Naive B cell (primary cell): ENCODE results near the gene ATP5MC2. TPM values are rescaled to one million over a fixed set of nuclear protein-coding genes. Genes with fewer than 3 reads are reported as not detected.

Source experiments
- polyA plus RNA-seq, 6 donors: library from polyadenylated mRNA; unstranded; fragments of 300-500 nt; fragmentation: Illumina TruSeq; gene quantifications; one replicate each; pipeline ENCODE4 v1.2.3, GENCODE V29; 2021; ENCODE audit warnings: low read depth in 6 of 6

The ATP5MC2 gene
- polyA plus RNA-seq, 6 donors from 2014 or later, result 491 to 654 (median 582) TPM

Other genes with a start within 250 kb of the ATP5MC2 start
- 1,000 to 10,000 TPM in 1 of 6 donors, 100 to 1,000 TPM in 5; 660 to 1,169 (median 730) TPM for gene PRR13, start 234.3 kb downstream of the ATP5MC2 start, polyA plus RNA-seq
- 100 to 1,000 TPM; 116 to 172 (median 146) TPM for gene PCBP2, start 224.0 kb downstream of the ATP5MC2 start, polyA plus RNA-seq
- gene MAP3K12, start 176.6 kb downstream of the ATP5MC2 start, polyA plus RNA-seq, result 1 to 10 TPM in 4 of 6 donors, under 1 TPM in 1, not detected in 1; 1.00 to 1.8 (median 1.4) TPM
- gene TARBP2, start 174.8 kb downstream of the ATP5MC2 start, polyA plus RNA-seq, result 10 to 100 TPM; 14.8 to 29.0 (median 18.5) TPM
- gene NPFF, start 168.6 kb downstream of the ATP5MC2 start, polyA plus RNA-seq, result not detected
- gene ATF7, start 49.7 kb downstream of the ATP5MC2 start, polyA plus RNA-seq, result 10 to 100 TPM; 12.2 to 18.7 (median 16.2) TPM
- gene CALCOCO1, start 51.4 kb upstream of the ATP5MC2 start, polyA plus RNA-seq, result 10 to 100 TPM; 65.8 to 93.2 (median 78.8) TPM
- gene CISTR, start 75.9 kb upstream of the ATP5MC2 start, polyA plus RNA-seq, result not detected